ENCODE results near the gene SCD. TPM values are rescaled to one million over a fixed set of nuclear protein-coding genes. Genes with fewer than 3 reads are reported as not detected.
A peak's percentile ranks its signal among the peaks of the same experiment; 100 is the strongest.
"Not testable (repeated sequence)": the region's sequence is repeated elsewhere in the genome, so short reads cannot be mapped to it uniquely, and the experiment has no call there.

SCD gene
- total RNA-seq (2021), result 220 and 518 TPM in 2 replicates
- Bru-seq, nascent RNA, result percentile 97 among the genes with signal in this experiment
- percentile 97 among the genes with signal in this experiment for BruChase-seq, experiment 1, labeled RNA remaining after a 2-hour chase
- percentile 100 among the genes with signal in this experiment for BruChase-seq, experiment 2, labeled RNA remaining after a 6-hour chase
- long read RNA-seq, full-length matches to known transcripts, result 235 of 436 reads
- long read RNA-seq, partial matches to known transcripts, result 197 of 436 reads
- long read RNA-seq, other reads (novel, unspliced or antisense), result 4 of 436 reads

DNA sequence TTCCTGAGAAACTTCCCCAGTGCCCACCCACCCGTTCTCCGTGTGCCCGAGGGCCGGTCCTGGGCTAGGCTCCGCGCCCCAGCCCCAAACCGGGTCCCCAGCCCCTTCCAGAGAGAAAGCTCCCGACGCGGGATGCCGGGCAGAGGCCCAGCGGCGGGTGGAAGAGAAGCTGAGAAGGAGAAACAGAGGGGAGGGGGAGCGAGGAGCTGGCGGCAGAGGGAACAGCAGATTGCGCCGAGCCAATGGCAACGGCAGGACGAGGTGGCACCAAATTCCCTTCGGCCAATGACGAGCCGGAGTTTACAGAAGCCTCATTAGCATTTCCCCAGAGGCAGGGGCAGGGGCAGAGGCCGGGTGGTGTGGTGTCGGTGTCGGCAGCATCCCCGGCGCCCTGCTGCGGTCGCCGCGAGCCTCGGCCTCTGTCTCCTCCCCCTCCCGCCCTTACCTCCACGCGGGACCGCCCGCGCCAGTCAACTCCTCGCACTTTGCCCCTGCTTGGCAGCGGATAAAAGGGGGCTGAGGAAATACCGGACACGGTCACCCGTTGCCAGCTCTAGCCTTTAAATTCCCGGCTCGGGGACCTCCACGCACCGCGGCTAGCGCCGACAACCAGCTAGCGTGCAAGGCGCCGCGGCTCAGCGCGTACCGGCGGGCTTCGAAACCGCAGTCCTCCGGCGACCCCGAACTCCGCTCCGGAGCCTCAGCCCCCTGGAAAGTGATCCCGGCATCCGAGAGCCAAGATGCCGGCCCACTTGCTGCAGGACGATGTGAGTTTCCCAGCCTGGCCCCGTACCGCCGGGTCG lies at the start of gene SCD:
Gene SCD (plus strand): TSS at position 469 of the 803 bp plus-strand sequence. CDS start 272 bp downstream, at position 741.
- peak within 1 kb of the TSS; percentile 73 for H3K27ac ChIP-seq
- H4K20me1 ChIP-seq (ENCODE audit: insufficient read depth), result peaks cover 22% of the 10 kb centered on the region
- no peaks in the 10 kb centered on the region for H3K9me2 ChIP-seq (ENCODE audit: insufficient read depth)
- H3K79me2 ChIP-seq (ENCODE audit: low read depth), result peaks cover 52% of the 10 kb centered on the region
- no TSS peak for BruUV-seq (replicated peaks)
- H3K27me3 ChIP-seq (ENCODE audit: insufficient read depth, low read depth), result no peaks in the 10 kb centered on the region
- ChIA-PET POLR2A (ENCODE audit: unreplicated experiment) (interaction anchor here (0.6 to 2.3 kb wide), 5 partner anchors 24 to 295 kb away, joined by 4 to 132 read pairs (median 5); no protein-coding TSS in a partner anchor), CTCF (interaction anchor here (0.7 kb wide), 1 partner anchor 172 kb away, joined by 3 read pairs; no protein-coding TSS in a partner anchor)
- peak within 1 kb of the TSS; percentile 84 for H3K4me3 ChIP-seq
- H3K4me2 ChIP-seq, result peak within 1 kb of the TSS; percentile 87
- peaks cover 32% of the 10 kb centered on the region for H3K36me3 ChIP-seq (ENCODE audit: low read depth)
- intact Hi-C loops (cut with micrococcal nuclease; ENCODE audit: unreplicated experiment), result loop anchor here (1.0 kb wide), 1 partner anchor 26 kb away; no protein-coding TSS in a partner anchor
- H2AFZ ChIP-seq, result peak within 1 kb of the TSS; percentile 62
- DNase-seq, result peak; percentile 84 to 86
- no peaks in the 10 kb centered on the region for H3K9me3 ChIP-seq (ENCODE audit: insufficient read depth, low read depth)
- peaks cover 9% of the 10 kb centered on the region; the same call in 1 of the 2 replicates for H3F3A ChIP-seq (ENCODE audit: insufficient read depth, low read depth)
- peaks cover 49% of the 10 kb centered on the region for H3K4me1 ChIP-seq (replicated peaks; ENCODE audit: insufficient read depth)
- TF ChIP-seq EZH2 (IDR thresholded peaks at IDR 0.05; ENCODE audit: low read depth) (no peak), CTCF (conservative IDR thresholded peaks at IDR 0.05) (no peak)

DNA sequence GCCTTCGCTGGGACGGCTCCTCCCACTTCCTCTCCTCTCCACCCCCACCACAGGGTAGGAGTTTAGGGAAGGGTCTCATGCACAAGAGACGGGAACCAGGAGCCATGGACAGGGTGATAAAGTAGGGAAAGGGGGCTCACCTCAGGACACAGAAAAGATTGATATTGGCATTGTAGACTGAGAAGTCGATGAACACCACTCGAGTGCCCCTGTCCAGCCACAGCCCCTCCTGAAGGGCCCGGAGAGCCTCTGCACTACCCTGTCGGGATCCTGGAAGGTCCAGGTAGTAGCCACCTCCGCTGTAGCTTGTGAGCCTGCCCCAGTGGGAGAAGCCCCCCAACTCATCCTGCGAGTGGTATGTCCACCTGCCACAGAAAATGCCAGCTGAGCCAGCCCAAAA lies 49.8 kb upstream of the SCD start:
- no peaks in the 10 kb centered on the region for H3K79me2 ChIP-seq (ENCODE audit: low read depth)
- DNase-seq, result no peak
- H3K4me1 ChIP-seq (replicated peaks; ENCODE audit: insufficient read depth), result no peaks in the 10 kb centered on the region; the same call in 1 of the 2 replicates
- no TSS peak for BruUV-seq (replicated peaks)
- H3K4me3 ChIP-seq, result no peak overlapping the region
- H3K27me3 ChIP-seq (ENCODE audit: insufficient read depth, low read depth), result peaks cover 3% of the 10 kb centered on the region; the same call in 1 of the 2 replicates
- H4K20me1 ChIP-seq (ENCODE audit: insufficient read depth), result no peaks in the 10 kb centered on the region
- no peaks in the 10 kb centered on the region for H3K36me3 ChIP-seq (ENCODE audit: low read depth)
- no peak overlapping the region for H2AFZ ChIP-seq
- intact Hi-C loops (cut with micrococcal nuclease; ENCODE audit: unreplicated experiment), result no loop called here
- ChIA-PET POLR2A (ENCODE audit: unreplicated experiment) (no interaction called here), CTCF (no interaction called here)
- H3F3A ChIP-seq (ENCODE audit: insufficient read depth, low read depth), result no peaks in the 10 kb centered on the region
- no peak for TF ChIP-seq EZH2 (IDR thresholded peaks at IDR 0.05; ENCODE audit: low read depth)
- no peak for TF ChIP-seq CTCF (conservative IDR thresholded peaks at IDR 0.05)
- no peak overlapping the region for H3K4me2 ChIP-seq
- H3K27ac ChIP-seq, result no peak overlapping the region
- no peaks in the 10 kb centered on the region for H3K9me2 ChIP-seq (ENCODE audit: insufficient read depth)
- H3K9me3 ChIP-seq (ENCODE audit: insufficient read depth, low read depth), result no peaks in the 10 kb centered on the region; the same call in 1 of the 2 replicates

DNA sequence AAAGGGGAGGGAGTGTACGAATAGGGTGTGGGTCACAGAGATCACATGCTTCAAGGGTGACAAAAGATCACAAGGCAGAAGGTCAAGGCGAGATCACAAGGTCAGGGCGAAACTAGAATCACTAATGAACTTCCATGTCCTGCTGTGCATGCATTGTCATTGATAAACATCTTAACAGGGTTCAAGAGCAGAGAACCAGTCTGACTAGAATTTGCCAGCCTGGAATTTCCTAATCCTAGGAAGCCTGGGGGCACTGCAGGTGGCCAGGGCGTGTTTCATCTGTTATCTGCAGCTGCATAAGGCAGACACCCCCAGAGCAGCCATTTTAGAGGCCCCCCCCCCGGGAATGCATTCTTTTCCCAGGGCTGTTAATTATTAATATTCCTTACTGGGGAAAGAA lies 45.9 kb upstream of the SCD start:
- BruUV-seq (replicated peaks); H3K9me2 ChIP-seq (ENCODE audit: insufficient read depth); H3K27me3 ChIP-seq (ENCODE audit: insufficient read depth, low read depth); H3K4me1 ChIP-seq (replicated peaks; ENCODE audit: insufficient read depth); H4K20me1 ChIP-seq (ENCODE audit: insufficient read depth); H3K9me3 ChIP-seq (ENCODE audit: insufficient read depth, low read depth); H3K4me2 ChIP-seq; H3K36me3 ChIP-seq (ENCODE audit: low read depth); POLR2A ChIA-PET (ENCODE audit: unreplicated experiment); H3F3A ChIP-seq (ENCODE audit: insufficient read depth, low read depth); H3K27ac ChIP-seq; CTCF ChIA-PET; H3K79me2 ChIP-seq (ENCODE audit: low read depth); H3K4me3 ChIP-seq; H2AFZ ChIP-seq: not testable (repeated sequence)
- intact Hi-C loops (cut with micrococcal nuclease; ENCODE audit: unreplicated experiment), result loop anchor here (10.0 kb wide), 1 partner anchor 214 kb away; the partner anchor contains the start of gene SEC31B
- peak in 1 of 2 experiments; percentile 40 for DNase-seq

Data from PC-9 (cell line).